ENCODE data around the gene EVL.

DNA sequence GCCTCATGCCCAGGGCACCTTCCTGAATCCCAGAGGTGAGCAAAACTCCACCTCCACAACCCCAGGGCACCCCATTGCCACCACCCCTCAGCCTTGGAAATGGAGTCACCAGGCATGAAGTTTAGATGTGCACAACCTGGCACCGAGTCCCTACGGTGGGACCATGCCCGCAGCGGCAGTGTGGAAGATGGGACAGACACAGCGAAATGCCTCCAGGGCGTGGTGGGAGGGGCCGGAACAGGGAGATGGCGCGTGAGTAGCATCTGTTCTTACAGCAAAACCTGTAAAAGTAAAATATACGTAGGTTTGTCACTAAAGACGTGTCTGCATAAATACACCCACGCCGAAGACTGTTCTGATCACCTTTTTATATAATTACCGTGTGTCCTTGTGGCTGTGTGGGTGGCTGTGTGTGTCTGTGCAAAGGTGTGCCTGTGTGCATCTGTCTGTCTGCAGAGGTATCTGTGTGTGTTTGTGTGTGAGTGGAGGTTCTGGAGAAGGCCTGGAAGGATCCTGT is 111.6 kb downstream of the EVL start:
- TF ChIP-seq ZFP3 (CRISPR knock-in tag; IDR thresholded peaks at IDR 0.05) (no peak), ZNF565 (CRISPR knock-in tag; conservative IDR thresholded peaks at IDR 0.05; ENCODE audit: low read depth) (no peak)
- TF ChIP-seq, protein P1, sequence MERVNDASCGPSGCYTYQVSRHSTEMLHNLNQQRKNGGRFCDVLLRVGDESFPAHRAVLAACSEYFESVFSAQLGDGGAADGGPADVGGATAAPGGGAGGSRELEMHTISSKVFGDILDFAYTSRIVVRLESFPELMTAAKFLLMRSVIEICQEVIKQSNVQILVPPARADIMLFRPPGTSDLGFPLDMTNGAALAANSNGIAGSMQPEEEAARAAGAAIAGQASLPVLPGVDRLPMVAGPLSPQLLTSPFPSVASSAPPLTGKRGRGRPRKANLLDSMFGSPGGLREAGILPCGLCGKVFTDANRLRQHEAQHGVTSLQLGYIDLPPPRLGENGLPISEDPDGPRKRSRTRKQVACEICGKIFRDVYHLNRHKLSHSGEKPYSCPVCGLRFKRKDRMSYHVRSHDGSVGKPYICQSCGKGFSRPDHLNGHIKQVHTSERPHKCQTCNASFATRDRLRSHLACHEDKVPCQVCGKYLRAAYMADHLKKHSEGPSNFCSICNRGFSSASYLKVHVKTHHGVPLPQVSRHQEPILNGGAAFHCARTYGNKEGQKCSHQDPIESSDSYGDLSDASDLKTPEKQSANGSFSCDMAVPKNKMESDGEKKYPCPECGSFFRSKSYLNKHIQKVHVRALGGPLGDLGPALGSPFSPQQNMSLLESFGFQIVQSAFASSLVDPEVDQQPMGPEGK (CRISPR knock-in tag; IDR thresholded peaks at IDR 0.05; ENCODE audit: borderline replicate concordance) = no peak

All from SK-N-SH treated with all-trans-retinoic acid at 6 μM for 48 hours (cell line).